CD4-positive, alpha-beta T cell treated with Interleukin-12 subunit alpha and Interleukin-12 subunit beta, for 1 hour (primary cell): ENCODE measurements around the gene CISH.
A peak's percentile ranks its signal among the peaks of the same experiment; 100 is the strongest.

Experiments used
- DNase-seq: peaks from one replicate; pipeline ENCODE4 v3.0.0-alpha.2; 2020

The CISH gene

GRCh38 chr3:50568947-50569749 lies 42.4 kb downstream of the CISH start, which contains the start of gene HEMK1:
Gene HEMK1 (plus strand): TSS chr3:50569522. CDS start chr3:50571105, 1,583 bp downstream.
- DNase-seq = peak; percentile 94

- peak; percentile 97 for DNase-seq
These were observed 44.0 kb downstream of the CISH start, which contains the start of gene C3orf18 for GRCh38 chr3:50567386-50568167. Gene C3orf18 (minus strand): TSS chr3:50567747. CDS start chr3:50565699, 2,048 bp downstream.

GRCh38 chr3:50567011-50567385 lies 44.6 kb downstream of the CISH start:
- no peak for DNase-seq

GRCh38 chr3:50564321-50564720 lies 47.3 kb downstream of the CISH start:
- no peak for DNase-seq

- DNase-seq = no peak
These were observed 47.7 kb downstream of the CISH start for GRCh38 chr3:50563867-50564266.

GRCh38 chr3:50562861-50563260 lies 48.7 kb downstream of the CISH start:
- DNase-seq = no peak

- DNase-seq = no peak
These were observed 51.9 kb downstream of the CISH start for GRCh38 chr3:50559702-50560101.

GRCh38 chr3:50557915-50558314 lies 53.7 kb downstream of the CISH start:
- no peak for DNase-seq

- no peak for DNase-seq
These were observed 54.5 kb downstream of the CISH start for GRCh38 chr3:50557106-50557505.
